Raji (cell line): ENCODE measurements around the gene ZNF512B.

ENCODE experiments used
- POLR2A ChIP-seq: IDR thresholded peaks from 2 replicates; pipeline ENCODE4 v1.6.1; 2011; ENCODE audit warnings: low read depth, low read length, control low read depth; ENCODE audit not compliant: insufficient read depth

The ZNF512B gene

DNA sequence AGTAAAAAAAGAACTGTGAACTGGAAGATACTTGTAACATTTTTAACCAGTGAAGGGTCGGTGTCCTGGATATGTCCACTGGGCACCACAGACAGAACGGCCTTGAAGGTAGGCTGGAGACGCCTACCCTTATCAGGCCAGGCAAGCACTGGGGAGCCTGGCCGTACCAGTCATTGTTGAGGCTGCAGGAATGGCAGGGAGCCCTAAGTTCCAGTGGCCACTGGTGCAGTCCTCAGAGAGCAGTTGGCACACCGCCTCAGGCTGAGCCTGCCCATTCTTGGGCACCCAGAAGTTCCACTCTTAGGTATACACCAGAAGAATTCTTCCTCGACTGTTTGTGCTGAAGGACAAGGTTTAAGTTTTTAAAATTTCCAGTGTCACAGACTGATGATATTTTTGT is 54.3 kb downstream of the ZNF512B start:
- TF ChIP-seq POLR2A: no peak

DNA sequence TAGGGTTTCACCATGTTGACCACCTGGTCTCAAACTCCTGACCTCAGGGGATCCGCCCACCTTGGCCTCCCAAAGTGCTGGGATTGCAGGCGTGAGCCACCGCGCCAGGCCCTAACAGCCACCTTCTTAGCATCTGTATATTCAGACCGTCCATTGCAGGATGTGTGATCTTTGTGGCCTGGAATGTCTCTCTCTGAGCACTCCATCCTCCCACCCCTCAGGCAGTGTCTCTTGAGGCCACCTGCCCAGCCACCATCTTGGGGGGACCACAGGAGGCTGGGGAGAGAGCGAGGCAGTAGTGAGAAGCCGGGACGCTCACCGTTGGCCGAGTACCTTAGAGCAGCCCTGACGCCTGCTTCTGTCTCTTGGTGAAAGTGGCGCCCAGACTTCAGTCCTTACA is 56.0 kb downstream of the ZNF512B start:
- no peak for TF ChIP-seq POLR2A

DNA sequence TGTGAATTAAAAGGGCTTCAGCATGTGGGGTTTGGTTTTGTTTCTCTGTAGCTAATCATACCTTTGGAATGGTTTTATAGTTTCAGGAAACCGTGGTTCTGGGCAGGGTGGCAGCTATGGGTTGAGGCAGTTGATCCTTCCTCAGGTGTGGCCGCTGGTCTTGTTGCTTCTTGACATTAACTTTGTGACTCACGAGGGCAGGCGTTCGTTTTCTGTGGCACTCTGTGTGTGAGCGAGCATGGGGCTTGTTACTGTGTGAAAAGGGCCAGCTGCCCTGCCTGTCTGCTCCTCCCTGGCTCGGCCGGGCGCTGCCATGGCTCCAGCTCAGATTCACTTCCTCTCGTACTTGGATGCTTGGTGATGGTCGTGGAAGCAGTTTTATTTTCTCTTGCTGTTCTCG is 58.6 kb downstream of the ZNF512B start:
- TF ChIP-seq POLR2A: no peak

DNA sequence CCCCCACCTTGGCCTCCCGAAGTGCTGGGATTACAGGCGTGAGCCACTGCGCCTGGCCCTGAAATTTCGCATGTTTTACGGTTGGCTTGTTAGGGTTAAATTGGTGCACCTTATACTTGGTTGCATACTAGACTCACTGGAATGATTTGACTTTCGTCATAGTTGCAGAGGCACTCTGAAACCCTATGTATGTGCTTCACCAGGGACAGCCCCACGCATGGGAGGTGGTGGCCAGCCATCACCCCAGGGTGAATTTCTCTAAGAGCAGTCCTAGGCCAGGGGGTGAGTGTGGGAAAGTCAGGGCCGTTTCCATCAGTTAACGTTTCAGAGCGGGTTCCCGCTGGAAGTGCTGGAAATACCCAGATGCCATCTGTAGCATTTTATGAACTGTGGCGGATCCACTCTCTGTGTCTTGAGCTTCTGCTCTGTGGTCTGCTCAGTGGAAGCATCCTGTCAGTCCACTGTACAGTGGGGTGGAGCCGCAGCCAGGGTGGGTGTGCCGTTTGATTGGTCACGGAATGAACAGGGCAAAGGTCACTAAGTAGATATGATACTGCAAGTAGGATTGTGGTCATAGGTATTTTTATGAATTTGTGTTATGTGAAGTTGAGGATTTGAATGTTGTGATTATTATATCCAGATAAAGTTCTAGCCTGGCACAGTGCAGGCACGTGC is 61.6 kb downstream of the ZNF512B start:
- TF ChIP-seq POLR2A: no peak
